ENCODE data around the gene THAP7.

DNA sequence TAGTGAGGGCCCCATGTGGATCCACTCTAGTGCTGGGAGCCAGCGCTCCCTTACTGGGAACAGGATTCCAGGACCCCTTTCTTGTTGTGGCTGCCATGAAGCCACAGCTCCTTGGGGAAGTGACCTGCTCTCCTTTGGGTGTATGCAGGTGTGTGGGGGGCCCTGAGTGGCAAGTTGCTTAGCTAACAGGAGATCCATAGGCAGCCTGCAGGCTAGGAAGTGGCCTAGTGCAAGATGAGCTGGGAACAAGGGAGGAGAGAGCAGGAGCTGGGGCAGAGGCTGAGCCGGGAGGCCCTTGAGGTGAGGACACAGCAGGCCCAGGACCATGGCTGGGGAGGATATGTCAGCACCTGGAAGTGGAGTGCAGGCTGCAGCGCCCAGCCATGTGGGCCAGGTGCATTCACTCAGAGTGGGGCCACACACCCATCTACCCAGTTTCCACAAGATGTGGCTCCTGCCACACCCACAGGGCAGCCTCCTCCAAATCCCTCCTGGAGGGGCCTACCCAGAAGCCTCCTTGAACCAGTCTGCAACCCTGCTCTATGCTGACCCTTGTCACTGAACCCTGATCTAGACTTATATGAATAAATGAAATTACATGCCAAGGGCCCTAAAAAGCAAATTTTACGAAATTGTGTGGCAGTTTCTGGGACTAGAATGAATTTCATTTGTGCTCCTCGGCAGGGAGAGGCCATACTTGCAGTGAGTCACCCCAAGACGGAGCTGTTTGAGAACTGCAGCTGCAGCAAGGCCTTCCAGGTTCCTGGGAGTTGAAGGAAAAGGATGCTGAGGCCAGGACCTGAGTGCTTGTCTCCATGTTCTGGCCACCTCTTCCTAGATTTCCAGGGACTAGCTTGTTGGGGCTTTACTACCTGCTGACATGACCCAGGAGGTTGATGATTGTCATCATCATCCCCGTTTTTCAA lies 3.2 kb downstream of the THAP7 start:
- TF ChIP-seq, protein P1, sequence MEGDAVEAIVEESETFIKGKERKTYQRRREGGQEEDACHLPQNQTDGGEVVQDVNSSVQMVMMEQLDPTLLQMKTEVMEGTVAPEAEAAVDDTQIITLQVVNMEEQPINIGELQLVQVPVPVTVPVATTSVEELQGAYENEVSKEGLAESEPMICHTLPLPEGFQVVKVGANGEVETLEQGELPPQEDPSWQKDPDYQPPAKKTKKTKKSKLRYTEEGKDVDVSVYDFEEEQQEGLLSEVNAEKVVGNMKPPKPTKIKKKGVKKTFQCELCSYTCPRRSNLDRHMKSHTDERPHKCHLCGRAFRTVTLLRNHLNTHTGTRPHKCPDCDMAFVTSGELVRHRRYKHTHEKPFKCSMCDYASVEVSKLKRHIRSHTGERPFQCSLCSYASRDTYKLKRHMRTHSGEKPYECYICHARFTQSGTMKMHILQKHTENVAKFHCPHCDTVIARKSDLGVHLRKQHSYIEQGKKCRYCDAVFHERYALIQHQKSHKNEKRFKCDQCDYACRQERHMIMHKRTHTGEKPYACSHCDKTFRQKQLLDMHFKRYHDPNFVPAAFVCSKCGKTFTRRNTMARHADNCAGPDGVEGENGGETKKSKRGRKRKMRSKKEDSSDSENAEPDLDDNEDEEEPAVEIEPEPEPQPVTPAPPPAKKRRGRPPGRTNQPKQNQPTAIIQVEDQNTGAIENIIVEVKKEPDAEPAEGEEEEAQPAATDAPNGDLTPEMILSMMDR (IDR thresholded peaks at IDR 0.05): no peak
- no peak for TF ChIP-seq EZH2 (IDR thresholded peaks at IDR 0.05; ENCODE audit: borderline replicate concordance, insufficient read depth, low read depth, low read length, poor library complexity, severe bottlenecking)
